Upper lobe of left lung (tissue), 4 donors: ENCODE results near the gene DIP2C.

Experiments used
- POLR2AphosphoS5 ChIP-seq, 2 donors: sonication (generic); formaldehyde crosslinking; IDR thresholded peaks; one replicate each; pipeline ENCODE4 v1.5.1; 2017; ENCODE audit warnings: antibody characterized with exemption in 2 of 2
- TF ChIP-seq, protein P1 (sequence below), 6 experiments: fragments of 450-650 bp in 4 of 6; fragments of 200-600 bp in 2 of 6; sonication (generic) in 2 of 6; IDR thresholded peaks; one replicate each; pipeline ENCODE4 v1.5.1; 2016 to 2019; ENCODE audit warnings: antibody characterized with exemption in 6 of 6

GRCh38 chr10:644943-645334 is 44.5 kb downstream of the DIP2C start:
- no peak for TF ChIP-seq POLR2AphosphoS5 (IDR thresholded peaks at IDR 0.05)
- TF ChIP-seq, protein P1, sequence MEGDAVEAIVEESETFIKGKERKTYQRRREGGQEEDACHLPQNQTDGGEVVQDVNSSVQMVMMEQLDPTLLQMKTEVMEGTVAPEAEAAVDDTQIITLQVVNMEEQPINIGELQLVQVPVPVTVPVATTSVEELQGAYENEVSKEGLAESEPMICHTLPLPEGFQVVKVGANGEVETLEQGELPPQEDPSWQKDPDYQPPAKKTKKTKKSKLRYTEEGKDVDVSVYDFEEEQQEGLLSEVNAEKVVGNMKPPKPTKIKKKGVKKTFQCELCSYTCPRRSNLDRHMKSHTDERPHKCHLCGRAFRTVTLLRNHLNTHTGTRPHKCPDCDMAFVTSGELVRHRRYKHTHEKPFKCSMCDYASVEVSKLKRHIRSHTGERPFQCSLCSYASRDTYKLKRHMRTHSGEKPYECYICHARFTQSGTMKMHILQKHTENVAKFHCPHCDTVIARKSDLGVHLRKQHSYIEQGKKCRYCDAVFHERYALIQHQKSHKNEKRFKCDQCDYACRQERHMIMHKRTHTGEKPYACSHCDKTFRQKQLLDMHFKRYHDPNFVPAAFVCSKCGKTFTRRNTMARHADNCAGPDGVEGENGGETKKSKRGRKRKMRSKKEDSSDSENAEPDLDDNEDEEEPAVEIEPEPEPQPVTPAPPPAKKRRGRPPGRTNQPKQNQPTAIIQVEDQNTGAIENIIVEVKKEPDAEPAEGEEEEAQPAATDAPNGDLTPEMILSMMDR (IDR thresholded peaks at IDR 0.05) = no peak
